H7 (cell line): ENCODE measurements around the gene CAMK2N2. TPM values are rescaled to one million over a fixed set of nuclear protein-coding genes. Genes with fewer than 3 reads are reported as not detected.

Experiments used
- DNase-seq: peaks from one replicate; pipeline ENCODE4 v3.0.0; 2012
- H3K27me3 ChIP-seq: 2 replicates; pipeline ENCODE4 v1.6.0; 2011; ENCODE audit warnings: mild to moderate bottlenecking, low read length; ENCODE audit not compliant: control insufficient read depth, insufficient read depth
- H3K36me3 ChIP-seq: replicated peaks from 2 replicates; pipeline ENCODE4 v1.5.1; 2011; ENCODE audit warnings: low read length; ENCODE audit not compliant: control insufficient read depth, insufficient read depth
- H3K4me3 ChIP-seq: 2 replicates; pipeline ENCODE4 v1.5.1; 2011; ENCODE audit warnings: low read depth, mild to moderate bottlenecking, control low read depth, low read length, moderate library complexity; ENCODE audit not compliant: insufficient read depth
- total RNA-seq: library from RNA; depleted of rRNA; stranded (reverse); fragments of >200 nt; shearing (Covaris generic); gene quantifications from 2 replicates; pipeline ENCODE4 v1.2.3, GENCODE V29; 2014; rRNA removed

The CAMK2N2 gene
- total RNA-seq: 1.5 and 1.6 TPM in 2 replicates

DNA sequence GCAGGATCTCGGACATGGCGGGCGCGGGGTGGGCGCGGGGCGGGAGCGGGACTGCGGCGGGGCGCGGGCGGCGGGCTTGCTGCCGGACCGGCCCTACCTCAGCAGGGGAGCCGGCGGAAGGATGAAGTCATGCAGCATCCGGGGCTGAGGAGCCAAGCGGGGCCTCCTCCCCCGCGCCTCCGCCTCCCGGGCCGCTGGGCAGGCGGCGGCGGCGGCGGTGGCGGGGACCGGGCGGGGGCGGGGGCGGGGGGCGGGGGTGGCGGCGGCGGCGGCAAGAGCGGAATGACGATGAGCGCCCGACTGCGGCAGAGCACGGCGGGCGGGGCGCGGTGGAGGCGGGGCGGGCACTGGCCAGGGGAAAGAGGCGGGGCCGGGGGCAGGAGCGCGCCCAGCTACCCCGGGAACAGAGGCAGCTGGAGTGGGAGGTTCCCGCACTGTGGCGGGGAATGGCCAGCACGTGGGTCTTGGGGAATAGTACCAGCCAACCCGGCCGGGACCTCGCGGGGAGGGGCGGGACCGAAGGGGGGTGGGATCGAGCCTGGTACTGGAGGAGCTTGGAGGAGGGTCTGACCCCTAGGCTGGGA, at the start of gene CAMK2N2:
CAMK2N2 (minus strand) TSS at position 284 of the 584 bp plus-strand sequence; CDS start at position 16, 268 bp downstream.
- peak; percentile 98 for DNase-seq
- Histone ChIP-seq H3K36me3 (no peaks in the 10 kb centered on the region), H3K4me3 (peak within 1 kb of the TSS; percentile 74), H3K27me3 (peaks cover 56% of the 10 kb centered on the region)

- no peak for DNase-seq
- Histone ChIP-seq H3K4me3 (no peak overlapping the region), H3K36me3 (peaks cover 33% of the 10 kb centered on the region), H3K27me3 (no peaks in the 10 kb centered on the region)
These were observed 47.4 kb upstream of the CAMK2N2 start for GRCh38 chr3:184308744-184309143.

GRCh38 chr3:184307915-184308314, 46.6 kb upstream of the CAMK2N2 start:
- DNase-seq: no peak
- Histone ChIP-seq H3K36me3 (peaks cover 41% of the 10 kb centered on the region), H3K27me3 (no peaks in the 10 kb centered on the region), H3K4me3 (no peak overlapping the region)

GRCh38 chr3:184306341-184306972, 45.1 kb upstream of the CAMK2N2 start:
- no peaks in the 10 kb centered on the region for H3K27me3 ChIP-seq
- H3K4me3 ChIP-seq: no peak overlapping the region
- peaks cover 56% of the 10 kb centered on the region for H3K36me3 ChIP-seq
- DNase-seq: no peak

DNA sequence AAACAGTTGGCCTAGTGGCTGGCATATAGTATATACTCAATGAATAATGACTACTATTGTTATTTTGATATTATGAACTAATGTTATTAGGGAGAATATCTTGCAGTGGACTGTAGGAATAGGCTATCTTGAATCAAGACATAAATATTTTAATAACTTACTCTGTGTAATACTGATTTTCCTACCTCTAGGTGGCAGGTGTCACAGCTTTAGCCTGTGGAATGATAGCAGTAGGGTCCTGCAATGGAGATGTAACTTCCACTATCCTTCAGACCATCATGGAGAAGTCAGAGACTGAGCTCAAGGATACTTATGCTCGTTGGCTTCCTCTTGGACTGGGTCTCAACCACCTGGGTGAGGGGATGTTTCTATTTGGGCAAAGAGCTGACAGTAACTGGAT, 44.2 kb upstream of the CAMK2N2 start:
- no peak overlapping the region for H3K4me3 ChIP-seq
- H3K36me3 ChIP-seq: peaks cover 62% of the 10 kb centered on the region
- no peak for DNase-seq
- H3K27me3 ChIP-seq: no peaks in the 10 kb centered on the region

DNA sequence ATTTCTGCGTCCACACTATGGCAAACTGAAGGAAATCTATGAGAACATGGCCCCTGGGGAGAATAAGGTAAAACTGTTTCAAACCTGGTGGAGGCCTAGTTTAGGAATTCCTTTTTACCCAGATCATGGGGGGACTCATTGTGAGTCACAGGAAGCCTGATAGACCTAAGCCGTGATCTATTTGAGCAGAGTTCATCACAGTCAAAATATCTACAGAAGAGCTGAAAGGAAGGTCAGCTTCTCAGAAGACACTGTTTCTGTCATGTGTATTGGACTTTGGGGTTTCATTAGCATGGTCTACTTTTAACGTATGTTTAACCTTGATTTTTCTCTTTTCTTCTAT, 39.0 kb upstream of the CAMK2N2 start:
- DNase-seq: no peak
- no peak overlapping the region; the same call in 1 of the 2 replicates for H3K4me3 ChIP-seq
- H3K36me3 ChIP-seq: peaks cover 39% of the 10 kb centered on the region
- H3K27me3 ChIP-seq: no peaks in the 10 kb centered on the region; the same call in 1 of the 2 replicates

DNA sequence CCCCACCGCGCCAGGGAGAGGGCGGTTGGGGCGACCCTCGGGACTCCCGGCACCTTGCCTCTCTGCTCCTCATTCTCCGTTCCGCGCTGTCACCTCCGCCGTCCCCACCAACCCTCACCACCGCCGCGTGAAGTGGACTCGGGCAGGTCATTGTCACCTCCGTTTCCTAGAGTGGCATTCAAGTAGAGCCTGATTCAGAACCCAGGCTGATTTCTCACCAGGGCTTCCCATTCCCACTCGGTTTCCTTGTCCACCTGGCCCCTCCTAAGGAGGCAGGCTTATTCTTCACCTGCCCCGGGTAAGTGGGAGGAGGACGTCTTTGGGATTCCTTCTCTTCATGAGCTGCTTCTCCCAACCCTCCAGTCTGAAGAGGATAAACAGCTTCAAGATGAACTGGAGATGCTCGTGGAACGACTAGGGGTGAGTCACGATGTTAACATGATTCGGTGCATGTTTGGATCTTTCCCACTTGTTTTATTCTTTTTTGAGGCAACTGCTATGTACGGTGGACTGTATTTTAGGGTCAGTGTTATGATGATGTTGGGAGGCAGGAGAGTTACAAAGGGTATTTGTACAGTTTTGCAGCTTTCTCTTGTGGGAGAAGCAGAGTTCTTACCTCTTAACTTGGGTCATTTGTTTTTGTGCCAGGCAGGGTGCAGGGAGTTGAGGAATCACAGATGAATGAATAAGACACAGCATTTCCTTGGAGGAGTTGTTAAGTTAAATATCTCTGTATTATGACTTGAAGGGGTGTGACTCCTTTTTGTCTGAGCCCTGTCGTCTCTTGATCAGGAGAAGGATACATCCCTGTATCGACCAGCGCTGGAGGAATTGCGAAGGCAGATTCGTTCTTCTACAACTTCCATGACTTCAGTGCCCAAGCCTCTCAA, 38.4 kb upstream of the CAMK2N2 start:
- no peaks in the 10 kb centered on the region; the same call in 1 of the 2 replicates for H3K27me3 ChIP-seq
- DNase-seq: peak; percentile 41
- peaks cover 39% of the 10 kb centered on the region for H3K36me3 ChIP-seq
- peak overlapping the region; percentile 92 for H3K4me3 ChIP-seq

DNA sequence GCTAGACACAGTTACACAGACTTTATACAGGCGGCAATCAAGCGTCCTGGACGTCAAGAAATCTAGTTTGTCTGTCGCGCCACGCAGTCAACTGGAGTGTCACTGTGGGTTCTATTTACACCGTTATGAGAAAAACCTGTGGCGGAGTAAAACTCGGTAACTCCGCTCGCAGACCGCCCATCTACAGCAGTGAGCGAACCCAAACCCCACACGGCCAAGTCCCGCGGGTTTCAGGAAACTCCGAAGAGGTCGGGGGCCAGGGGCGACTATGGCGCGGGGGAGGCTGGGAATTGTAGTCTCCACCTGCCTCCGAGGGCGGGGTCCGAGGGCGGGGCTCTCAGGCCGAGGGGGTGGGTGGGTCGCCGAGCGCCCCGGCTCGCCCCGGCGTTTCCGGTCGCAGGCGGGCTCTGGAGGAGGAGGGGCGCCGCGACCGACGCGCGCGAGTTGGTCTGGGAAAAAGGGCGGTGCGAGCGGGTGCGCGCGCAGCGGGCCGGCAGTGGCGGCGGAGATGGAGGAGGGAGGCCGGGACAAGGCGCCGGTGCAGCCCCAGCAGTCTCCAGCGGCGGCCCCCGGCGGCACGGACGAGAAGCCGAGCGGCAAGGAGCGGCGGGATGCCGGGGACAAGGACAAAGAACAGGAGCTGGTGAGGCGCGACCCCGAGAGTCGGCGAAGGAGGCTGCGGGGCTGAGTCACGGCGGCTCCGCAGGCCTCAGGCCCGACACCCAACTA, 37.6 kb upstream of the CAMK2N2 start, which contains the start of gene PSMD2:
PSMD2 (plus strand) TSS at position 483 of the 729 bp plus-strand sequence; CDS start at position 509, 26 bp downstream.
- Histone ChIP-seq H3K27me3 (no peaks in the 10 kb centered on the region; the same call in 1 of the 2 replicates), H3K4me3 (peak within 1 kb of the TSS; percentile 92), H3K36me3 (peaks cover 33% of the 10 kb centered on the region)
- peak; percentile 100 for DNase-seq

DNA sequence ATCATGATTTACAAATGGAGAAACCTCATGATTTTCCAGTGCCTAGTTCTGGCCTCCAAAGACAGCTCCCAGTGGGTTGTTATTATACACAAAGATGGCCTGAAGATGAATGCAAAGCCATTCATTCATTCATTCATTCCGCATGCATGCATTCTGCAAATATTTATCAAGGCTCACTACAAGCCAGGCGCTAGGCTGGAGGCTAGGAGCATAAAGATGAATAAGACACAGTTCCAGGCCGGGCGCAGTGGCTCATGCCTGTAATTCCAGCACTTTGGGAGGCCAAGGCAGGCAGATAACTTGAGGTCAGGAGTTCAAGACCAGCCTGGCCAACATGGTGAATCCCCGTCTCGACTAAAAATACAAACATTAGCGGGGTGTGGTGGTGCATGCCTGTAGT, 35.3 kb upstream of the CAMK2N2 start:
- H3K36me3 ChIP-seq: peaks cover 11% of the 10 kb centered on the region
- no peak for DNase-seq
- H3K4me3 ChIP-seq: no peak overlapping the region
- H3K27me3 ChIP-seq: no peaks in the 10 kb centered on the region; the same call in 1 of the 2 replicates

GRCh38 chr3:184295771-184296170, 34.4 kb upstream of the CAMK2N2 start:
- DNase-seq: no peak
- Histone ChIP-seq H3K4me3 (no peak overlapping the region), H3K27me3 (no peaks in the 10 kb centered on the region; the same call in 1 of the 2 replicates), H3K36me3 (peaks cover 5% of the 10 kb centered on the region)

GRCh38 chr3:184291738-184292445, 30.5 kb upstream of the CAMK2N2 start:
- no peak for DNase-seq
- peaks cover 2% of the 10 kb centered on the region; the same call in 1 of the 2 replicates for H3K27me3 ChIP-seq
- no peaks in the 10 kb centered on the region for H3K36me3 ChIP-seq
- no peak overlapping the region for H3K4me3 ChIP-seq

- Histone ChIP-seq H3K36me3 (no peaks in the 10 kb centered on the region), H3K27me3 (peaks cover 2% of the 10 kb centered on the region; the same call in 1 of the 2 replicates), H3K4me3 (no peak overlapping the region)
- DNase-seq: no peak
These were observed 29.8 kb upstream of the CAMK2N2 start for GRCh38 chr3:184291044-184291737.

- Histone ChIP-seq H3K36me3 (no peaks in the 10 kb centered on the region), H3K4me3 (no peak overlapping the region)
- DNase-seq: peak; percentile 71
These were observed 29.0 kb upstream of the CAMK2N2 start for GRCh38 chr3:184290331-184290730.

More at GRCh38 chr3:184290331-184290730, 29.0 kb upstream of the CAMK2N2 start:
- peaks cover 2% of the 10 kb centered on the region; the same call in 1 of the 2 replicates for H3K27me3 ChIP-seq
